ENCODE results near the gene CD4.

The CD4 gene

DNA sequence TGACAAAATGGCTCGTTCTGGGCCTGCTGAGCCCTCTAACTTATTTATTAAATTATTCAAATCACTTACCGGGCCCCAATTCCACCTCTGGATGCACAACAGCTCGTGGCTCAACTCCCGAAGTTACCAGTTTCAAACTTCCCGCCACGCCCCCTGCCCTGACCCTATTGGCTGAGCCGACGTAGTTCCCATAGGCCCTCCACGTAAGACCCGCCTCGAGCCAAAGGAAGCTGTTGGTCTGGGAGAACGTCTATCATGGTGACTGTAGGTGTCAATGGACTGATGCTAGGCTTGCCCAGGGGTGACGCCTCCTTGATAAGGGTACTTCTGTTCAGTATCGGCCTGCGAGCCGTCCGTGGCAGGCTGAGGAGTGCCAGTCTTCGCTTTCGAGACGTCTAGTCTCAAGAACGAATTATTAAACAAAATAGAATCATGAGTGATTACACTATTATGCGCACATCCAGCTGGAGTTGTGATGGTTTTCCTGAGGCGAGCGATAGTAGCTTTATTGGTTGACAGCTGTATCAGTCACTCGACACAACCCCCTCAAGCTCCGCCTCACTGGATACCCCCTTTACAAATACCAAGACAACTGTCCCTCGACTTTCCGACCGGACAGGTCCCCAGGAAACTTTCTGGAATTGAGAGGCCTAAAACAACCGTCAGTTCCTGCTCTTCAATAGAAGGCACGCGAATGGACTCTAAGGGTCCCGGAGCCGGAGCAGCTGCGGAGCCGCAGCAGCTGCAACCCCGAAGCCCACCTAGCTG is 62.0 kb downstream of the CD4 start, which contains the start of gene CDCA3:
CDCA3 (minus strand) TSS at position 134 of the 768 bp plus-strand sequence. CDS start 334 bp downstream, outside the sequence.
- TF ChIP-seq, protein P1, sequence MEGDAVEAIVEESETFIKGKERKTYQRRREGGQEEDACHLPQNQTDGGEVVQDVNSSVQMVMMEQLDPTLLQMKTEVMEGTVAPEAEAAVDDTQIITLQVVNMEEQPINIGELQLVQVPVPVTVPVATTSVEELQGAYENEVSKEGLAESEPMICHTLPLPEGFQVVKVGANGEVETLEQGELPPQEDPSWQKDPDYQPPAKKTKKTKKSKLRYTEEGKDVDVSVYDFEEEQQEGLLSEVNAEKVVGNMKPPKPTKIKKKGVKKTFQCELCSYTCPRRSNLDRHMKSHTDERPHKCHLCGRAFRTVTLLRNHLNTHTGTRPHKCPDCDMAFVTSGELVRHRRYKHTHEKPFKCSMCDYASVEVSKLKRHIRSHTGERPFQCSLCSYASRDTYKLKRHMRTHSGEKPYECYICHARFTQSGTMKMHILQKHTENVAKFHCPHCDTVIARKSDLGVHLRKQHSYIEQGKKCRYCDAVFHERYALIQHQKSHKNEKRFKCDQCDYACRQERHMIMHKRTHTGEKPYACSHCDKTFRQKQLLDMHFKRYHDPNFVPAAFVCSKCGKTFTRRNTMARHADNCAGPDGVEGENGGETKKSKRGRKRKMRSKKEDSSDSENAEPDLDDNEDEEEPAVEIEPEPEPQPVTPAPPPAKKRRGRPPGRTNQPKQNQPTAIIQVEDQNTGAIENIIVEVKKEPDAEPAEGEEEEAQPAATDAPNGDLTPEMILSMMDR (IDR thresholded peaks at IDR 0.05; ENCODE audit: extremely low read depth, insufficient read depth, missing control alignments), result no peak
- in situ Hi-C loops (cut with MboI; ENCODE audit: low pct_unique_long_range_greater_than_20kb, low sequenced_read_pairs, unreplicated experiment), result no loop called here
- peak; percentile 99 for DNase-seq (ENCODE audit: low spot score)

DNA sequence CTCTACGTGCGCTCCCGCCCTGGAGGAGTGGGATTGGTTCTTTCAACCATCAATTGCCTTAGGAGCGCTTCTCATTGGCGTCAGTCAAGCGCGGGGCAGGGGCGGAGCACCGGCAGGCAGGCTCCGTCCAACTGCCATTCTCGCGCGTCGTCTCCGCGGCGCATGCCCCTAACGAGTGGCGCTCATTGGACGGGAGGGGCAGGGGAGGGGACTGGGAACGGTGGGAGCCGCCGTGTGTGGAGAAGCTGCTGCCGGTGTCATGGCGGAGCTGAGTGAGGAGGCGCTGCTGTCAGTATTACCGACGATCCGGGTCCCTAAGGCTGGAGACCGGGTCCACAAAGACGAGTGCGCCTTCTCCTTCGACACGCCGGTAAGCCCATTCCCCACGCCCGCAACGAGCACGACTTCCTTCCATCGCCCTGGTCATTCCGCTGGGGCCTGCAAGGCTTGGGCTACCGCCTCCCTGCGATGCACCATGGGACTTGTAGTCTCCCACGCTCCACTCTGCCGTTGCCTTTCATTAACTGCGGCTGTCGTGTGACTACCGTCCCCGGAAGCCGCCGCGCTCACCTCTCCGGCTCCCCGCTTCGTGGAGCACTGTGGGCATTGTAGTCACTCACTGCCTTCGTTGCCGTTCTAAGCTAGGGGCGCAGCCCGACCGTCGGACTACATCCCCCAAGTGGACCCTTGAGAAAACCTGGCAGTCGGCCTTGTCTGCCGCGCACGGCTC is 62.8 kb downstream of the CD4 start, which contains the start of gene USP5:
USP5 (plus strand) TSS at position 230 of the 730 bp plus-strand sequence; CDS start at position 260, 30 bp downstream.
- in situ Hi-C loops (cut with MboI; ENCODE audit: low pct_unique_long_range_greater_than_20kb, low sequenced_read_pairs, unreplicated experiment), result no loop called here
- DNase-seq (ENCODE audit: low spot score), result peak; percentile 95
- TF ChIP-seq, protein P1 (IDR thresholded peaks at IDR 0.05; ENCODE audit: extremely low read depth, insufficient read depth, missing control alignments), result no peak

DNA sequence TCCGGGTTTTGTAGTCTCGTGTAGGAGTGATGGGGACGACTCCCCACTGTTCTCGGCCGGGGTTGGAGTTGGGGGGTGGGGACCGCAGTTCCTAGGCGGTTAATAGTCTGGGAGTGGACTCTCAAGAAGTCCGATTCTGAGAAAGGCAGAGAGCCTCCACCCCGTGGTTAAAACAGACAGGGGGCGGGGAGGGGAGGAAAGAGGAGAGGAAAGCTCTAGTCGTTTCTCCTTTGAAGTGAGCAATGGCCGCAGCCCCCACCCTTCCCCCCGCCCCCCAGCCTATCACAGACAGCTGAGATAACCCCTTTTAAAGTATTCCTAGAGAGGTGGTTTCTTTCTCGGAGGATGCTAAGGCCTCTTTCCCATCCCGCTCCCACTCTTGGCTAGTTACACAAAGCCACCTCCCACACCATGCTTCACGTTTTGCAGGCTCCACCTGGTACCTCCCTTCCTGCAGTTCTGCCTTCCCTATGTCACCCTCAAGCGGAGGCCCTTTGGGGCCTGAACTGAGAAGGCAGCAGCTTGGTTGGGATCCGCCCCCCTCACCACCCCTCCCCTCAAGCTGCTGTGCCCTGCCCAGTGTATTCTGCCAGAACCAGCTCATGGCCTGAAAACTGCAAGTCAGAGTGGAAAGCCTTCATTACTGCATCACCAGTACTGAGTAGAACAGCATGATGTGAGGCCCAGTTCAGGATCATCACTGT is 63.5 kb downstream of the CD4 start:
- in situ Hi-C loops (cut with MboI; ENCODE audit: low pct_unique_long_range_greater_than_20kb, low sequenced_read_pairs, unreplicated experiment), result no loop called here
- DNase-seq (ENCODE audit: low spot score), result no peak
- TF ChIP-seq, protein P1 (IDR thresholded peaks at IDR 0.05; ENCODE audit: extremely low read depth, insufficient read depth, missing control alignments), result no peak

DNA sequence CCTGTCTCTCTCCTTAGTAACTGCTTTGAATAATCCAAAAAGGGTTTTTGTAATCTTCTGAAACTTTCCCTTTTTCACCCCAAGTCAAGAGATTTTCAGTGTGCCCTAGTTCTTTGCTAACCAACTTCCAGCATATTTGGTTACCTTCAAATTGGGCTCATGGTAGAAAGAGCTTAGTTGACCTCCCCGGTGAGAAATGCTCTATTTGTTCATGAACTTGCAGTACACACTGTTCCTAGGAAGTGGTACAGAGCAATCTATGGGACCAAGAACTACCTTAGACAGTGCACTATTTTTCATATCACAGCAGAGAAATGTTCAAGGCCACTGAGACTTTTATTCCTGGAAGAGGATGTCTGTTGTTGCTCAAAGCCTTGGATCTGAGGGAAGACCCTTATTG is 64.3 kb downstream of the CD4 start:
- in situ Hi-C loops (cut with MboI; ENCODE audit: low pct_unique_long_range_greater_than_20kb, low sequenced_read_pairs, unreplicated experiment), result no loop called here
- TF ChIP-seq, protein P1 (IDR thresholded peaks at IDR 0.05; ENCODE audit: extremely low read depth, insufficient read depth, missing control alignments), result no peak
- DNase-seq (ENCODE audit: low spot score), result no peak

DNA sequence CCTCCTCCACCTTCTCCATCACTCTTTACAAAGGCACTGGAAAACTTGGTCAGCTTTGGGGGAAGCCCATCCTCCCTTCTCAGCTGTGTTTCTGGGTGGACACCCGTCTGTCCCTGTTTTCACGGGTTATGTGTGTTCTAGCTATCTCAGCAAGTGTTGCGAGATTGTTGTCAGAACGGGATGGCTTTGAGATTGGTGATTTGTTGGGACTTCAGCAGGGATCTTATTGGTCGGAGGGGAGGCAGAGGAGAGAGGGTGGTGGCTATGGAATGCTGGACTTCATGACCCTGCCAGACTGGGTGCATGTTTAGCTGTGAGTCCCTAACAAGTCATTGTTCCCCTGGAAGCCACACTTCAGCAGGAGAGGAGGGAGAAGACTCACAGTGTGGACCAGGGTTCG is 64.7 kb downstream of the CD4 start:
- no peak for DNase-seq (ENCODE audit: low spot score)
- in situ Hi-C loops (cut with MboI; ENCODE audit: low pct_unique_long_range_greater_than_20kb, low sequenced_read_pairs, unreplicated experiment), result no loop called here
- TF ChIP-seq, protein P1 (IDR thresholded peaks at IDR 0.05; ENCODE audit: extremely low read depth, insufficient read depth, missing control alignments), result no peak

GRCh38 chr12:6855322-6855721 is 66.0 kb downstream of the CD4 start:
- TF ChIP-seq, protein P1 (IDR thresholded peaks at IDR 0.05; ENCODE audit: extremely low read depth, insufficient read depth, missing control alignments), result no peak
- in situ Hi-C loops (cut with MboI; ENCODE audit: low pct_unique_long_range_greater_than_20kb, low sequenced_read_pairs, unreplicated experiment), result no loop called here
- DNase-seq (ENCODE audit: low spot score), result no peak
